Measurements from ENCODE around the gene PDLIM7.
A peak's percentile ranks its signal among the peaks of the same experiment; 100 is the strongest.

PDLIM7 gene

DNA sequence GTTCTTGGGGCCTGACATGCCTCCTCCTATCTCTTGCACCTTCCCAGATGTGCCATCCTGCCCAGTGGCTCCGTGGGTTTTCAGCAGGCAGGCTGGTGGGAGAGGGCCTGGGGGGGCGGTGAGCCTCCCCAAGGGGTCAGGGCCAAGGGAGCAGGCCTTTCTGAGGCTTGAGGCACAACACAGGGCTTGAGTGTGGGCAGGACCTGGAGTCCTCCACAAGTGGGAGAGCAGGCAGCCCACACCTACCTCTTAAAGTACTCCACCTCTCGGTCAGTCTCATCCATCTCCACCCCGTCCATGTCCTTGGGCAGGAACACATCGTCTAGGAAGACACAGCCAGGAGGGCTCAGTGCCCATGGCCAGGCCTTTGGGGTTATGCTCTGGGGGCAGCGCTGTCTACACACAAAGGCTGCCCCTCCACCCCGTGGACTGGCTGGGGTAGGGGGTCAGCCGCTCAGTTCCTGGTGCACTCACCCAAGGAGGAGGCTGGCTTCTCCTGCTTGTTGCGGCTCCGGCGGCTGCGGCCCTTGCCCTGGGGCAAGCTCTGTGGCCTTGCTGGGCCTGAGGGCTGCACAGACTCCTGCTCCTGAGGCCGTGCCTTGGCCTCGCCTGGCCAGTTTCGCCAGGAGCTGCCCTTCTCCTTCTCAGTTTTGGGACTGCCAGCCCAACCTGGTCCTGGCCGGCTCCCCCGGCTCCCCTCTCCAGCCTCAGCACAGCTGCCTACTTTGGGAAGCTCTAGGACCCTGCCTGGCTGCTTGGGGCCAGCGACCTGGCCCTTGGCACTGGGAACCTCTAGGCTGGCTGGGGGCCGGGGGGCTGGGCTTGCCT is 26.5 kb upstream of the PDLIM7 start:
- no peak for DNase-seq

DNA sequence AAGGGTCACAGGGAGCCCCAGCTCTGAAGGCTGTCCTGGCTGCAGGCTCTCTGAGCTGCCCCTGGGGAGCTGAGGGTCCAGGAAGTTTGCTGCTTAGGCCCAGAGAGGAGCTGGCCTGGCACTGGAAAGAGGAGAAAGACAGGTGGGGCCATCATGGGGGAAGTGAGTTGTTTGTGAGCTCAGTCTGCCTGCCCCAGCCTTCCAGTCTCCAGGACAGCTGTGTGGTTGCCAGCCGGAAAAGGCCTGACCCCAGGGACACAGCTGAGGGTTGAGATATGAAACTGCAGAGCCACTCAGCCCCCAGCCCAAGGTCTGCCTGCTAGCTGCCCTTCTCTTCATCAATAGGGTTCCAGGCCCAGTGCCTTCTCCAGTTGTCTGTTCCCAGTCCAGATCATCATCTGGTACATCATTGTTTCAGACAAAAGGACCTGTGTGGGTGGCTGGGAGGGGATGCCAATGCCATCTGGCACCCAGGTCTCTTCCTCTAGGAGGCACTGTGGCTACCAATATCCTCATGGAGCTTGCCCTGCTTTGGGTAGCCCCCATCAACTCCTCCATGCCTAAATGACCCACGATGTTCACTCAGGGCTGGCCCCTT is 23.6 kb upstream of the PDLIM7 start:
- no peak for DNase-seq

DNA sequence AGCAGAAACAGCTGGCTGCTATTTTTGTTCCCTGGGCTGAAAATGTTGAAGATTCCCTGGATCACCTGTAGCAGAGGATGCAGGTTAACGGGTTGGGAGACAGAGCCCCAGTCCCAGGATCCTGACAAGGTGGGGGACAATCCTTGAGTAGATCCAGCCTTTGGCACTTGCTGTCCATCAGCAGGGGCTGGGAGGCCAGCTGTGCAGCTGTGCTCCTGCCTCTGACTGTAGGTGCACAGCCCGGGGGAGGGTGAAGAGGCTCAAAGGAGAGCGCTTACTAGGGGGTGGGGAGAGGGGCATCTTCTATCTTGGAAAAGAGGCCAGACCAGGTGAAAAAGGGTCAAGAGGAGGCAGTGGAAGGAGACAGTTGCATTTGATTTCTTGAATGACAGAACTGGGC is 22.9 kb upstream of the PDLIM7 start:
- no peak for DNase-seq

DNA sequence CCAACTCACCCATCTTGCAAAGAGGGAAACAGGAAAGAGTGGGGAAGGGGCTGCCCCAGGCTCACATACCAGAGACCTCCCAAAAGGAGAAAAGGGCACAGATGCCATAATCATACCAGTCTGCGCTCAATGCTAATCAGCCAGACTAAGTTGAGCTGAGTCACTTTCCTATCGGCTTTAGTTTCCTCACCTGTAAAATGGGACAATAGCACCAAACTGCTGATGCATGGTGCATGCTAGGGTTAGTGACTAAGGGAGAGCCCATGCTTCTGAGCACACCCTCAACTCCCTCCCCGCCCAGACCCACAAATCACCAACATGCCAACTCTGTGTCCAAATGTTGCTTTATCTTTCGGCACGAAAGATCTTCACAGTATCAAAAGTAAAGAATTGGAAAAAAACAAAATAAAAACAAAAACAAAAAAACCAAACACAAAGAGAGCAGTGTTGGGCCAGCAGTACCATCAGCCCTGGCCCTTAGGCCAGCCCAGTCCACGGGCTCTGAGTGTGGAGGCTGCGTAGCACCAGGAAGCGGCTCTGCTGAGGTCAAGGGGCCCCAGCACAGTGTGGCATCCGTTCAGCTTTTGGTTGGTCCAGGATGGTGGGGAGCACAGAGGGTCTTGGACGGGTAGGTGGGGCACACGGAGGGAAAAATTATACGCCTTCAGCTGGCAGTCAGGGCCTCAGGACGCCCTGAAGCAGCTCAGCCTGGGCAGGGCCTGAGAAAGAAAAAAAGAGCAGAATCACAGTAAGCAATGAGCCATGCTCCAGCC is 22.2 kb upstream of the PDLIM7 start:
- no peak for DNase-seq

DNA sequence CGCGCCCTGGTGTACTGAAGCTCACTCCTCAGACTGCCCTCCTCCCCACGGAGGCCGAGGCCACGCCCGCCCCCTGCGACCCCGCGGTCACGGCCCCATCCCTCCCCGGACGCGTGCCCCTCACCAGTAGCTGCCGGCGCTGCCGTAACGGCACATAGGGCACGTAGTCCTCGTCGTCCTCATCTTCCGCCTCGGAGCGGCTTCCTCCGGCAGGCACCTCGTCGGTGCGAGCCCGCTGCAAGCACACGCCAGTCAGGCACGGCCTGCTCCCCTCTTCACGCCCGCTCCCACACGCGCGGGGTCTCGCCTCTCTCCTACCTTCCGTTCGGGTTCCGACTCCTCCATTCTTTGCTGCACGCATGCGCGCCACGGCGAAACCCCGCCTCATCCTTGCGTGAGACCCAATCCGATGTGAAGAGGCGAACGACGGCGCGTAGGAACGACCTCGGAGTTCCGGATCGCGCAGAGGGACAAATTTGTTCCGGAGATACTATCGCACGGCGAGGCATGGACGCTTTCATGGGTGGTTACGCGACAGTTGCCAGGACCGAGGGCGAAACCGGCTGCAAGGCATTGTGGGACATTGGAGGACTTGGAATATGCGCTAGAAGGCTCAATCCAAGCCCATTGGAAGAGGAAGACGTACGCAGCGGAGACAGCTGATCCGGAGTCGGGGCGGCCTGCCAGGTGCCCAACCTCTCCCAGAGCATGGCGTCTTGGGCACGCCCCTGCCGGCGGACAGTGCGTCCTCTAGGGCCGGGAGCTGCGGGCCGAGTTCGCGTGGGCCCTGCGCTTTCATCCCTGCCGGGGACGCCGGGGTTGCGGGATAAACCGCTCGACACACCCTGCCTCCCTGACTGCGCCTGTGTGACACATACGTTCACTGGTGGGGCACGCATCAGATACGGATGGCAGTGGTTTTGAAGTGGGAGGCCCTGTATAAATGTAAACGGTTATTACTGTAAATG is 19.5 kb upstream of the PDLIM7 start, which contains the start of gene DDX41:
DDX41 (minus strand) TSS at position 361 of the 968 bp plus-strand sequence; CDS start at position 345, 16 bp downstream.
- peak; percentile 91 for DNase-seq

DNA sequence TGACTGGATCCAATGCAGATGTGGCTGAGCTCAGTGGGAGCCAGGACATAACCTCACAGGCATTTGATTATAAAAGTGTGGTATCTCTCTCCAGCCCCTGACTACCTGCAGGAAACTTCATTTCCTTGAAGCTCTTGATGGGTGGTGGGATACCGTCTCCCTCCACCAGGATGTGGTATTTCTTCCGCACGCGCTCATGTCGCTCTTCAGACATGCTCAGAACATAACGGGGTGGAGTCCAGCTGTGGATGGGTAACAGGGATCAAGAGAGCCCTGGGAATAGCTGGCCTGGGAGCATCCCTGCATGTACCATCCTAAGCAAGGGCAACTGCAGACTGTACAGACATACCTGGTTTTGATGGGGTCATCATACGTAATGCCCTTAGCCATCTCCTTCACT is 18.2 kb upstream of the PDLIM7 start:
- no peak for DNase-seq

DNA sequence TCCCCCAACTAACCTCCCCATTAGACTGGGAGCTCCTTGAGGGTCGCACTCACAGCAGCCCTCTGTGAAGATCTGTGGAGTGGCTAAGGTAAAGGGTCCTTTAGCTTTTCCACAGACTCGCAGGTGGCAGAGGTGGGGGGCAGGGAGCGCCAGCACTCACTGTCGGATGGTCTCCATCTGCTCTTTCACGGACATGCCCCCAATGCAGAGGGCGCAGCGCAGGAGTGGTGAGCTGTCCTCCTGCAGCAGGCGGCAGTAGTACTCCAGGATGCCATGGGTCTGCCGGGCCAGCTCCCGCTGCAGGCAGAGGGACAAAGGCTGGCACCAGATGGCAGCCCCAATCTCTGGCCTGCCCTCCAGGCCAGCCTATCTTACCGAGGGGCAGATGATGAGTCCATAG is 17.1 kb upstream of the PDLIM7 start:
- no peak for DNase-seq

DNA sequence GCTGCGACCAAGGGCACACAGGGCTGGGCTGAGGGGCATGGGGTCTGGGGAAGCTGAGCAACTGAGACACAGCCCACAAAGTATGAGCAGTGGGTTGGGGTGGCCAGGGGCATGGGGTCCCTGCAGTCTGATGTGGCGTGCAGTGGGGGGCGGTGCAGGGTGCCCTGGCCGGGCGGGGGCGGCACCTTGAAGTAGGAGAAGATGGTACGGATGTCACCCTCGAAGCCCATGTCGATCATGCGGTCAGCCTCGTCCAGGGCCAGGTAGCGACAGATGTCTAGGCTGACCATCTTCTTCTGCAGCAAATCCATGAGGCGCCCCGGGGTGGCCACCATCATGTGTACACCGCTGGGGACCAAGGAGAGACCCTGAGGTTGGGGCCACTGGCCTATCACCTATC is 16.1 kb upstream of the PDLIM7 start:
- no peak for DNase-seq

DNA sequence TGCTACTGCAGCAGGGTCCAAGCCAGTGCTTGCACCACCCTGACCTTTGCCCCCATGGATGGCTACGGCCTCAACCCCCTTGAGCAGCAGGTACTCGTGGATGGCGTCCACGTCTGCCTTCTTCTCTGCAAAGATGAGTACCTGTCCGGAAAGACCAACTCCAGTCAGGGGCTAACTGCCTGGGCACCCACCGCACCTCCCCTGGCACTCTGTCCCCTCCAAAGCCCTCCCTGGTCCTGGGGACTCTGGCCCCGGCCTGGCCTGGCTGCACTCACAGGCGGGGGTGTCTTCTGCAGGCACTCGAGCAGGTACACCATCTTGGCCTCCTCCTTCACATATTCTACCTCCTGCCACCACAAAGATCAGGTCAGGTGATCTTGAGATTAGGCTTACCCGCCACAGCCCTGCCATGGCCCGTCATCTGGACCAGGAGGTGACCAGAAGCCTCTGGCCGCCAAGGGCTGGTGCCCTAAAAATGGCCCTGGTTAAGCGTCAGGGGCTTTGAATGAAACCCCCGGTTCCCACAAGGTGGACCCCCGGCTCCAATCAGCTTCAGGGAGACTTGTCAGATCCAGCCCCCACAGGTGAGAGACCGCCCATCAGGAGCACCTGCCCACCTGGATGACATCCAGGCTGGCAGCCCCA is 15.5 kb upstream of the PDLIM7 start:
- DNase-seq, result no peak

DNA sequence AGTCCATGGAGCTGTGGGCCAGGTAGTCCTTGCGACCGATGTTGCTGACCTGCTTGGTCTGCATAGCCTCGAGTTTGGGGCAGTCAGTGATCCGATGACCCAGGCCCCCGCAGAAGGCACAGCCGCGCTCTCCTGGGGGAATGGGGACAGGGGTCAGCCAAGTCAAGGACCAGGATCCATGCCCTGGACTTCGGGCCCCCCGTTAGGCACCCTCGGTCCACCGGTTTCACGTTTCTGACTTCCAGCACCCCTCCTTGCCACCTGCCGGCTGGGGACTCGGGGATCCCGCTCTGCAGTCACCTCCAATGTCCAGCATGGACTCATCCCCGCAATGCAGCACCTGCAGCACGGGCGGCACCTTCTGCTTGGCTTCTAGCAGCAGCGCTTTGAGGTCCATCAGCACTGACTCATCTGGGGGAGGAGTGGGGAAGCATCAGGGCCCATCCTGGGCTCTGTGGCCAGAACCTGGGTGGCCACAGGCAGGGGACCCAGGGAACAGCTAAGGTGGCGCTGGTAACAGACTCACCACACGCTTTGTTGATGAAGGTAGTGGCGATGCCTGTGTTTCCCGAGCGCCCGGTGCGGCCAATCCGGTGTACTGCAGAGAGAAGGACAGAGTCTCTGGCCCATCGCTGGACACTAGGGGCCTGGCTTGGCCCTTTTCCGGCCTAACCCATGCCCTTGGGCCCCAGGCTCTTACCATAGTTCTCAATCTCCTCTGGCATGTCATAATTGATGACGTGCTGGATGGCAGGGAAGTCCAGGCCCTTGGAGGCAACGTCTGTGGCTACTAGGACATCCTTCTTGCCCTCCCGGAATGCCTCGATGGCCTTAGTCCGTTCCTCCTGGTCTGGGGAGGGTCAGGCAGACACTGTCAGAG is 14.6 kb upstream of the PDLIM7 start:
- DNase-seq, result no peak

DNA sequence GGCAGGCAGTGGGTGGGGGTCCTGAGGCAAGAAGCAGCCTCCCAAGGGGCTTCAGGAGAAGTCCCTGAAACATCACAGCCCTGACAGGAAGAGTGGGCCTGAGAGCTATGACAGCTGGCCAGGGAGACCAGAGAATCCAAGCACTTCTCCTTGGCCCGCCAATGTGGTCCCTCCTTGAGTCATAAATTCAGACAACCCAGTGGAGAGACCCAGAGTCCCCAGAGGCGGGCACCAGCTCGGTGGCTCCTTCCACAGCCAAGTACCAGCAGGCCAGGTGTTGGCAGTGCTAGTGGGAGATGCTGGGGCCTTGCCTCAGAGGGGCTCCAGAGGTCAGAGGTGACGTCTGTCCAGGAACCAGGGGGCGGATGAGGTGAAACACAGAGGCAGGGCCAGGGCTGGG is 13.8 kb upstream of the PDLIM7 start:
- DNase-seq, result no peak

DNA sequence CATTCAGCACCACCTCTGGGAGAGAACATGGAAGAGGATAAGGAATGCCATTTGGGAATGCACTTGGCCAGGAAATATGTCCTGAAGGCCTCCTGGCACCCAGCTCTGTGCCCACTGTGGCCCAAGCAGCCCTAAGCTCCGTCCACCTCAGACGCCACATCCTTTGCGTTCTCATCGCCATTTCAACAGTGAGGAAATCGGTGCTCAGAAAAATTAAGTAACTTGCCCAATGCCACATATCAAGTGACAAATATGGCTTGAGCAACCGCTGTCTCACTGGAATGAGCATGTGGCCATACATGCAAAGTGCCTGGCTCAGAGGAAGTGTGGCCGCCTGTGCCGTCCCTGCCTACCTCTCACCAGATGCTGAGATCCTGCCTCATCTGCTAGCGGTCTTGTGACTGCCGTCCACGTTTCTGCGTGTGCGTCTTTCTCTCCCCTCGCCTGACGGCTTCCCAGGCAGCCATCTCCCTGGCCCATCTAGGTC is 13.2 kb upstream of the PDLIM7 start:
- no peak for DNase-seq

DNA sequence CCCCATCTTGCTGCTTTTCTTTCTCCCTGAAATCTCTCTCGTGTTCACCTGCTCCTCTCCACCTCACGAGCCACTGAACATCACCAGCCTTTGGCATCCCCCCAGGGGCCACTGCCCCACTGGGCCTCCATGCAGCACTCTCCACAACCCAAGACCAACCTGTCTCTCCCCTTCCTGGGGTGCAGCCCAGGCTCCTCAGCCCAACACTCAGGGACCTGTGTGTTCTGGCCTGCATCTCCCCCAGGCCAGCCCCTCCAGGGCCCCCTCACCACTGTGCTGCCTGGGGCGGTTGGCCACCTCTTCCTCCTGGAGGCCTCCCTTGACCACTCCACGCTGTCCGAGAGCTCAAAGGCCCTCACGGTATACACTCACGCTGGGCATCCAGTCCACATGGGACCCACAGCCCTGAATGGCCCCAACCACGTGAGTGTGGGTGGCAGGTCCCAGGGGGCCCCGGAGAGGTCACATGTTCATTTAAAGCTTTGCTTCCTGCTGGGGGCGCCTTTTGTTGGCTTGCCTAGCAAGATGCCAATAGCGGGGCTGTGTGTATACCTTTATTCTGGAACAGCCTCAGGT is 12.7 kb upstream of the PDLIM7 start:
- no peak for DNase-seq

DNA sequence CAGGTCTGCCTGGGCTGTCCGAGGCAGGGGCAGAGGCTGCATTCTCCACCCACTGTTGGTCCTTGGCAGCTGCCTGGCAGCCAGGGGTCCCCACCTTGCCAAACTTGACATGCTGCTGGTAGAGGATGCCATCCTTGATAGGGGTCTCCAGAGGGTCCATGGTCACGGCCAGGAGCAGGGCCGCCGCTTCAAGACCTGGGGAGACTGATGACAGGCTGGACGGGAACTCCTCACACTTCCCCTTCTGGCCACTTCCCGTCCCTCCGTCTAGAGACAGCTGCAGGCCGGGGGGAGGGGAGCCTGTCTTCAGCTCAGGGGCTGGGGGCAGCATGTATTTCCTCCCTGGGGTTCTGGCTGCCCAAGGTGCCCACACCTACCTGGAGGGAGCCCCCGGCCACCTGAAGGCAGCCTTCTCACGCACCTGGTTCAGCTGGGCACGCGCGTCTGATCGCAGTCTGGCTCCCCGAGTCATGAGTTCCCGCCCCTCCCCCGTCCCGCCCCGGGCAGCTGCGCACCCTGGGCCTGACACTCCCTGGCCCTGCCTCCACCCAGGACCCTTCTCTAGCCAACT is 12.1 kb upstream of the PDLIM7 start, which contains the start of gene DOK3:
DOK3 (minus strand) TSS at position 446 of the 571 bp plus-strand sequence; CDS start at position 160, 286 bp downstream.
- DNase-seq, result no peak

DNA sequence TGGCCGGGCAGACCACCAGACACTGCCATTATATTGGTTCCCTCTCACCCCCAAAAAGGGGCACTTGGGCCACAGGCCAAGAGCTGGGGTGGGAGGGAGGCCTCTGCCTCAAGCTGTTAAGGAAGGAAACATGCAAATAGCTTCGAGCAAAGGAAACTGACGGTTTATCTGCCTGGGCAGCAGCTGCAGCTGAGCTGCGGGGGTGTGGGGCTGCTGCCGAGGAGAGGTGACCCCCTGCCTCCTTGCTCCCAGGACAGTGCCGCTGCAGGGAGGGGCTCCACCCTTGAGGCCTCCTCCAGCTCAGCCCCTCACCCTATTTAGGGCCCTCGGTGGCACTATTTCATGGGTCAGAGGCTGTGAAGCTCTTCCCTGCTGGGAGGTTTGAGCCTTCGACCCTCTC is 11.4 kb upstream of the PDLIM7 start:
- DNase-seq, result no peak

DNA sequence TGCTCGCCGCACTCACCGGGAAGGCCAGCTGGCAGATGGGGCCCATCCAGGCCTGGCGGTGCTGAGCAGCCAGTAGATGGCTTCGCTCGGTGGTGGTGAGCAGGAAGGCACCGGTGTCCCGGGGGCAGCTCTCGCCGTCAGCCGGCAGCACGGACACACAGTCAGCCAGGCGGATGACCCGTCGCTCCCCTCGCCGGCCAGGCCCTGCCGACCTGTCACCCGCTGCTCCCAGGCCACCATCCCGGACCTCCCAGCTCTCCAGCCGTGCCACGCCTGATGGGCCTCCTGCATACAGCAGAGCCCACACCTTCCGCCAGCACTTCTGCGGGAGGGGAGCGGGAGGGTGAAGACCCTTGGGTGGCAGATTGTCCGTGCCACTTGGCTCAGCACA is 10.8 kb upstream of the PDLIM7 start:
- no peak for DNase-seq

DNA sequence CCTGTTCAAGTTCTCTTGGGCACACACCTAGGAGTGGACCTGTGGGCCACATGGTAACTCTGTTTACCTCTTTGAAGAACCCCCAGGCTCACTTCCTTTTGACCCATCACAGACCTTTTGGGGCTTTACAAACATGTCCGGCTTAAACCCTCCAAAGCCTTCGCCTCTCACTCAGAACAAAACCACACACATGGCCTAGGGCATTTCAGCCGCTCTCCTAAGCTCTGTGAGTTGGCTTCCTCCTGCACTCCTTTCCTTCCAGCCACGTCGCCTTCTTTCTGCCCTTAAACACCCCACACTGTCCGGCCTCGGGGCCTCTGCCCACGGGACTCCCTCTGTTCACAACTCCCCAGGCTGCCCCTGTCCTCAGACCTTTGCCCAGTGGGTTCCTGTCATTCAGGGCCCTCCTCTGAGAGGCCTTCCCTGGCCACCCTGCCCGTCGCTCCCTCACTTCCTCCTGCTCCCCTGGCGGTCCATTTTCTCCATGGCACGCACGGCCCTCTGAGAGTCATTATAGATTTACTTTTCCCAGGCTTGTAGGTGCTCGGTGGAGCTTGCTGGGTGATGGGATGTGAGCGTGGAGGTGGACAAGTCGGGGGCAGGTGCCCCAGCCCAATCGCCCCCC is 10.3 kb upstream of the PDLIM7 start:
- no peak for DNase-seq

DNA sequence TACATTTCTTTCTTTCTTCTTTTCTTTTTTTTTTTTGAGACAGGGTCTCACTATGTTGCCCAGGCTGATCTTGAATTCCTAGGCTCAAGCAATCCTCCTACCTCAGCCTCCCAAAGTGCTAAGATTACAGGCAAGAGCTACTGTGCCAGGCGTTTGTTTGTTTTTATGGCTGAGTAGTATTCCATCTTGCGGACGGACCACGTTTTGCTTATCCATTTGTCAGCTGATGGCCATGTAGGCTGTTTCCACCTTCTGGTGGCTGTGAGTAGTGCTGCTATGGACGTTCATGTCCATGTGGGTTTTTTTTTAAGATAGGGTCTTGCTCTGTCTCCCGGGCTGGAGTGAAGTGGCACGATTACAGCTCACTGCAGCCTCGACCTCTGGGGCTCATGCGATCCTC is 9.8 kb upstream of the PDLIM7 start:
- DNase-seq, result no peak

DNA sequence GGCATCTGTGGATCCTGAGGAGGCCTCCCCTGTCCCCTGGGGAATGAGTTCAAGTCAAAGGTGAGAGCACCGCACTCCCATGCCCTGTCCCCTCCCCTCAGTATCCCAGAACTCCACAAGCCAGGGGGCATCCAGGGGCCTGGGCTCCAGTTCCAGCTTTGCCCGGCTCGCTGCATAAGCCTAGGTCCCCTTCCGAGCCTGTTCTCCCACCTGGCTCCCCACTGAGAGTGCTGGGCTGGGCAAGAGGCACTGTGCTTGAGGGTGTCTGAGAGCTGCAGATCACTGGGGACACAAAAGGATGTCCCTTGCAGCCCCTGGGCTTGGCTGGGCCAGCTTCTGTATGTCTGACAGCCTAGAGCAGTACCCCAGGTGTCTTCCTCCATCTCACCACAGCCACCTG is 7.7 kb upstream of the PDLIM7 start:
- no peak for DNase-seq

Measured in NCI-H1048 (cell line).